DOHH2 (cell line): ENCODE results near the gene GIPC1.

Source experiments
- H3F3A ChIP-seq: fragments of 200-600 bp; sonication (generic), shearing (Covaris generic); 2 replicates; pipeline ENCODE4 v1.6.0; 2016; ENCODE audit warnings: antibody characterized with exemption, mild to moderate bottlenecking; ENCODE audit not compliant: control insufficient read depth, insufficient read depth
- H3K27ac ChIP-seq: fragments of 200-600 bp; sonication (generic); 2 replicates; pipeline ENCODE4 v1.5.1; 2014; ENCODE audit warnings: low read depth, mild to moderate bottlenecking, low read length, moderate library complexity
- H3K27me3 ChIP-seq: fragments of 200-600 bp; sonication (generic); 2 replicates; pipeline ENCODE4 v1.6.1; 2014; ENCODE audit warnings: mild to moderate bottlenecking, low read length, mixed read lengths; ENCODE audit not compliant: control insufficient read depth
- H3K36me3 ChIP-seq: fragments of 200-600 bp; sonication (generic); 2 replicates; pipeline ENCODE4 v1.6.1; 2014; ENCODE audit warnings: mild to moderate bottlenecking, low read length, moderate library complexity, mixed read lengths; ENCODE audit not compliant: control insufficient read depth
- H3K4me1 ChIP-seq: fragments of 200-600 bp; sonication (generic); 2 replicates; pipeline ENCODE4 v1.6.1; 2014; ENCODE audit warnings: mild to moderate bottlenecking, low read length, mixed read lengths; ENCODE audit not compliant: control insufficient read depth
- H3K4me2 ChIP-seq: fragments of 200-600 bp; sonication (generic); 2 replicates; pipeline ENCODE4 v1.6.0; 2014; ENCODE audit warnings: mild to moderate bottlenecking, low read length, moderate library complexity
- H3K4me3 ChIP-seq: fragments of 200-600 bp; sonication (generic); 2 replicates; pipeline ENCODE4 v1.5.1; 2014; ENCODE audit warnings: mild to moderate bottlenecking, low read length, mixed read lengths
- H3K79me2 ChIP-seq: fragments of 200-600 bp; sonication (generic); 2 replicates; pipeline ENCODE4 v1.6.1; 2014; ENCODE audit warnings: mild to moderate bottlenecking, low read length, mixed read lengths; ENCODE audit not compliant: control insufficient read depth
- H3K9me2 ChIP-seq: fragments of 200-600 bp; sonication (generic); replicated peaks from 2 replicates; pipeline ENCODE4 v1.6.1; 2014; ENCODE audit warnings: mild to moderate bottlenecking, low read length, mixed read lengths; ENCODE audit not compliant: control insufficient read depth
- H3K9me3 ChIP-seq: fragments of 200-600 bp; sonication (generic); 2 replicates; pipeline ENCODE4 v1.6.1; 2014; ENCODE audit warnings: antibody characterized with exemption, low read length, mixed read lengths; ENCODE audit not compliant: control insufficient read depth, insufficient read depth
- H4K20me1 ChIP-seq: fragments of 200-600 bp; sonication (generic); 2 replicates; pipeline ENCODE4 v1.6.0; 2014; ENCODE audit warnings: low read depth, mild to moderate bottlenecking, antibody characterized with exemption, low read length, moderate library complexity; ENCODE audit not compliant: control insufficient read depth, insufficient read depth
- CTCF ChIP-seq: fragments of 200-600 bp; sonication (generic); IDR thresholded peaks from one replicate; pipeline ENCODE4 v1.5.1; 2014; ENCODE audit warnings: antibody characterized with exemption, mild to moderate bottlenecking, low read depth, low read length; ENCODE audit not compliant: poor library complexity, severe bottlenecking
- EZH2phosphoT487 ChIP-seq: fragments of 200-600 bp; sonication (generic); IDR thresholded peaks from 2 replicates; pipeline ENCODE4 v1.6.1; 2017; ENCODE audit warnings: borderline replicate concordance, mild to moderate bottlenecking, antibody characterized with exemption, low read length, moderate library complexity, mixed read lengths

Gene GIPC1

GRCh38 chr19:14477418-14478112 is 18.4 kb downstream of the GIPC1 start:
- H3K9me3 ChIP-seq, result no peaks in the 10 kb centered on the region
- no peaks in the 10 kb centered on the region; the same call in 1 of the 2 replicates for H4K20me1 ChIP-seq
- peaks cover 25% of the 10 kb centered on the region for H3K4me1 ChIP-seq
- H3K27me3 ChIP-seq, result peaks cover 8% of the 10 kb centered on the region; the same call in 1 of the 2 replicates
- H3F3A ChIP-seq, result no peaks in the 10 kb centered on the region
- H3K9me2 ChIP-seq, result no peaks in the 10 kb centered on the region
- H3K79me2 ChIP-seq, result no peaks in the 10 kb centered on the region
- TF ChIP-seq EZH2phosphoT487, result no peak
- no peak for TF ChIP-seq CTCF
- H3K4me2 ChIP-seq, result no peak overlapping the region
- H3K36me3 ChIP-seq, result no peaks in the 10 kb centered on the region
- H3K4me3 ChIP-seq, result no peak overlapping the region
- H3K27ac ChIP-seq, result no peak overlapping the region

GRCh38 chr19:14476673-14477401 is 19.1 kb downstream of the GIPC1 start:
- no peaks in the 10 kb centered on the region; the same call in 1 of the 2 replicates for H4K20me1 ChIP-seq
- peaks cover 29% of the 10 kb centered on the region for H3K4me1 ChIP-seq
- H3K4me3 ChIP-seq, result no peak overlapping the region
- TF ChIP-seq CTCF, result no peak
- no peak for TF ChIP-seq EZH2phosphoT487
- H3K36me3 ChIP-seq, result no peaks in the 10 kb centered on the region; the same call in 1 of the 2 replicates
- no peak overlapping the region for H3K4me2 ChIP-seq
- no peaks in the 10 kb centered on the region for H3K9me2 ChIP-seq
- H3K27me3 ChIP-seq, result peaks cover 8% of the 10 kb centered on the region; the same call in 1 of the 2 replicates
- H3K27ac ChIP-seq, result no peak overlapping the region
- no peaks in the 10 kb centered on the region for H3K9me3 ChIP-seq
- no peaks in the 10 kb centered on the region for H3K79me2 ChIP-seq
- no peaks in the 10 kb centered on the region for H3F3A ChIP-seq

- no peak overlapping the region for H3K27ac ChIP-seq
- H3K4me3 ChIP-seq, result no peak overlapping the region
- no peaks in the 10 kb centered on the region for H3K9me2 ChIP-seq
- no peak overlapping the region for H3K4me2 ChIP-seq
- no peaks in the 10 kb centered on the region; the same call in 1 of the 2 replicates for H4K20me1 ChIP-seq
- TF ChIP-seq CTCF, result no peak
- TF ChIP-seq EZH2phosphoT487, result no peak
- H3F3A ChIP-seq, result no peaks in the 10 kb centered on the region
- peaks cover 5% of the 10 kb centered on the region for H3K36me3 ChIP-seq
- peaks cover 8% of the 10 kb centered on the region; the same call in 1 of the 2 replicates for H3K27me3 ChIP-seq
- H3K9me3 ChIP-seq, result no peaks in the 10 kb centered on the region
- H3K79me2 ChIP-seq, result no peaks in the 10 kb centered on the region
- peaks cover 29% of the 10 kb centered on the region for H3K4me1 ChIP-seq
Observed at GRCh38 chr19:14476327-14476672, 19.6 kb downstream of the GIPC1 start.
